ENCODE data around the gene AFMID.
A peak's percentile ranks its signal among the peaks of the same experiment; 100 is the strongest.

- TF ChIP-seq CTCF (IDR thresholded peaks at IDR 0.05) (peak; percentile 74 to 99 (median 91)), POLR2A (IDR thresholded peaks at IDR 0.05) (peak; percentile 80 to 94 (median 94))
Measured at GRCh38 chr17:78186692-78187595, at the start of gene AFMID, which contains the start of gene TK1.

All from body of pancreas (tissue), 4 donors.